ENCODE measurements around the gene OXTR.

The OXTR gene

GRCh38 chr3:8777978-8778267, 8.5 kb upstream of the OXTR start:
- H3K4me1 Mint-ChIP-seq (ENCODE audit: low read depth) = peaks cover 4% of the 10 kb centered on the region
- intact Hi-C loops (cut with micrococcal nuclease) = no loop called here
- no peaks in the 10 kb centered on the region for H3K9me3 Mint-ChIP-seq
- H3K27me3 Mint-ChIP-seq = no peaks in the 10 kb centered on the region
- H3K36me3 Mint-ChIP-seq (ENCODE audit: low read depth) = no peaks in the 10 kb centered on the region
- no peak overlapping the region for H3K27ac Mint-ChIP-seq
- no peak overlapping the region for H3K4me3 Mint-ChIP-seq

DNA sequence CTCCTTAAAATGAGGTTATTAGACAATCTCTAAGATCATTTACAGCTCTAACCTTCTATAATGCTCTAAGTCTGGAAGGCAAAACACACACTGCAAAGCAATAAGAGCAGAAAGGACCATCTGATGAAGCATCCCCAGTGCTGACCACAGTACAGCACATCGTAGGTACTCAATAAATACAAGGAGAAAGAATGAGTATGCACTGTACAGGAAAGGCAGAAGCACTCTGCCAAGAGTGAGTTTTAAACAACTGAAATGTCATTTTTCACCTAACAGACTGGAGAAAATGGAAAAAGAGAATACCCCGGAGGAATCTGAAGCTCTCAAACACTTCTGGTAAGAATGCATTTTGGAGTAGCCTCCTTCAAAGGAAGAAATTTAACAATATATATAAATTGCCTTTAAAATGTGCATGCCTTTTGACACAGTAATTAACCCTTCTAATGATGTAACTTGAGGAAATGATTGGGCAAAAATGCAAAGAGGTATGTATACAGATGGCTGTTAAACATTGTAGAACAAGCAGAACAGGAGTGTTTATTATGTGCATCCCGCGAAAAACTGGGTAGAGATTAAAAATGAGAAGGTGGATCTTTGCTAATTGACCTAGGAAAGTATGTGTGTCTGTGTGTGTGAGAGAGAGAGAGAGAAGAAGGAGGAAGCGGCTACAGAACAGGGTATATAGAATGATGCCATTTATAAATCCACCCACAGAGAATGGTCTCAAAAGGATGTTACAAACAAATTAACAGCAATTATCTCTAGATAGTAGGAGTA, 8.0 kb upstream of the OXTR start:
- Mint-ChIP-seq H3K27ac (no peak overlapping the region), H3K9me3 (no peaks in the 10 kb centered on the region), H3K27me3 (no peaks in the 10 kb centered on the region), H3K4me3 (no peak overlapping the region), H3K4me1 (ENCODE audit: low read depth) (peaks cover 4% of the 10 kb centered on the region), H3K36me3 (ENCODE audit: low read depth) (no peaks in the 10 kb centered on the region)
- intact Hi-C loops (cut with micrococcal nuclease) = no loop called here

DNA sequence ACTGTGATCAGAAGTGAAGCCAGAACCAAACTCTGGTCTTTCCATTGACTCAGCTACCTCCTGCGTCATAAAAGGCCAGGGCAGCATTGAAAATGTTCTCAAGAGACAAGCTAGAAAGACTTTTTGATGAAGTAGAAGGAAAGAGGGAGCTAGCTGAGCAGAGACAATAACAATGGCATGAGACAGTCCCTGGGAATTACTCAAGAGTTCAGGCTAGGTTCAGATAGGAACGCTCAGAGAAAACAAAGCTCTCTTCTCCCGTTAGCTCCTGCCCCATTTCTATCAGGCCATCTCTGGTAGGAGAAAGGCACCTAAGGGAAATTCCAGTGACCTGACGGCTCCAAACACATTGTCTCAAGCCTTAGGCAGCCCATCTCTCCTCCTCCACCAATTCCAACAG, 7.0 kb upstream of the OXTR start:
- no peaks in the 10 kb centered on the region for H3K36me3 Mint-ChIP-seq (ENCODE audit: low read depth)
- H3K4me1 Mint-ChIP-seq (ENCODE audit: low read depth) = peaks cover 4% of the 10 kb centered on the region
- H3K9me3 Mint-ChIP-seq = no peaks in the 10 kb centered on the region
- peaks cover 3% of the 10 kb centered on the region for H3K27me3 Mint-ChIP-seq
- no peak overlapping the region for H3K4me3 Mint-ChIP-seq
- no peak overlapping the region for H3K27ac Mint-ChIP-seq
- intact Hi-C loops (cut with micrococcal nuclease) = no loop called here

DNA sequence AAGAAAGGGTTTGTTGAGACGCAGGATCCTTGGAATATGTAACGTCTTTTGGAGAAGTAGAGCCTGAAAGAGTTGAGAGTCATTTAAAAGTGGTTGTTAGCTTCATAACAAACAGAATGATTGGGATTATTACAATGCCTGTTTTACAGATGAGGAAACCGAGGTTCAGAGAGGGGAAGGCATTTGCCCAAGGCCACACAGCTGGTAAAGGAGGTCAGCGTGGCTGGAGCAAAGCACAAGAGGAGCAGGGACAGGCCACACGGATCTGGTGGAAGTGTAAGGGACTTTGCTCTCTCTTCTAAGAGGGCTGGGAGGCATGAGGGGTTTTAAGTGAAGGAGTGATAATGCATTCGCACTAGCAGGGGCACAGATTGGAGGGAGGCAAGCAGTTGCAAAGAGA, 6.2 kb upstream of the OXTR start:
- Mint-ChIP-seq H3K36me3 (ENCODE audit: low read depth) (no peaks in the 10 kb centered on the region), H3K4me3 (no peak overlapping the region), H3K9me3 (no peaks in the 10 kb centered on the region), H3K27me3 (peaks cover 9% of the 10 kb centered on the region), H3K4me1 (ENCODE audit: low read depth) (peaks cover 4% of the 10 kb centered on the region), H3K27ac (no peak overlapping the region)
- intact Hi-C loops (cut with micrococcal nuclease) = no loop called here

GRCh38 chr3:8775181-8775580, 5.8 kb upstream of the OXTR start:
- Mint-ChIP-seq H3K4me3 (no peak overlapping the region), H3K4me1 (ENCODE audit: low read depth) (peaks cover under 1% of the 10 kb centered on the region), H3K36me3 (ENCODE audit: low read depth) (no peaks in the 10 kb centered on the region), H3K9me3 (no peaks in the 10 kb centered on the region), H3K27ac (no peak overlapping the region), H3K27me3 (peaks cover 12% of the 10 kb centered on the region)
- intact Hi-C loops (cut with micrococcal nuclease) = no loop called here

DNA sequence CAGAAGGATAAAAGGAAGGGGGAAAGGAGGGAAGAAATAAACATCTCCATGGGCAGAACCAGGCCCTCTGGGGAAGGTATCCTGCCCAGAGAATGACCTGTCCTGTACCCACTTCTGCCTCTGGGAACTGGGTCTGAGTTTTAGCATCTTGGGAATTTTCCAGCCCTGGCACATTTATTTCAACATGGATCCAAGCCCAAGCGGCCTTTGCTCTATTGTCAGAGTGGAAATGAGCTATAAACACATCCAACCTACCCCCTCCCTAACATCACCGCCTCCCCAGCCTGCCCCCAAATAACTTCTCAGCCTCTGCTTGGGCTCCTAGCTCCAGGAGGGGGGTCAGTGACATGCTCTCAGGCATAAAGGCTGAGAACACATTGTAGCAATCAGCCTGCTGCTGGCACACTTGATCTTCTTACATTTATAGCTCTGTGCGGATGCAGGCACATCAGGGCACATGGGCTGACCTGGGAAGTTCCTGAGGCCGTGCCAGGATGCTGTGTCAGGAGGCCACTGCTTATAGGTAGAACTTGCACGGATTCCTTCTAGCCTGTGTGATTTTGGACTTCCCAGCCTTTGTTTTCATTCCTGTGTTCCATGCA, 4.6 kb upstream of the OXTR start:
- Mint-ChIP-seq H3K9me3 (no peaks in the 10 kb centered on the region), H3K4me1 (ENCODE audit: low read depth) (peaks cover 7% of the 10 kb centered on the region), H3K27me3 (peaks cover 22% of the 10 kb centered on the region), H3K27ac (no peak overlapping the region), H3K4me3 (no peak overlapping the region), H3K36me3 (ENCODE audit: low read depth) (no peaks in the 10 kb centered on the region)
- intact Hi-C loops (cut with micrococcal nuclease) = no loop called here

- Mint-ChIP-seq H3K27ac (no peak overlapping the region), H3K4me3 (no peak overlapping the region), H3K36me3 (ENCODE audit: low read depth) (no peaks in the 10 kb centered on the region), H3K4me1 (ENCODE audit: low read depth) (peaks cover 14% of the 10 kb centered on the region), H3K9me3 (no peaks in the 10 kb centered on the region), H3K27me3 (peaks cover 51% of the 10 kb centered on the region)
- intact Hi-C loops (cut with micrococcal nuclease) = no loop called here
Observed at GRCh38 chr3:8768364-8769087, 887 bp downstream of the OXTR start.

- Mint-ChIP-seq H3K36me3 (ENCODE audit: low read depth) (no peaks in the 10 kb centered on the region), H3K27ac (no peak overlapping the region), H3K9me3 (no peaks in the 10 kb centered on the region), H3K27me3 (peaks cover 51% of the 10 kb centered on the region), H3K4me1 (ENCODE audit: low read depth) (peaks cover 14% of the 10 kb centered on the region), H3K4me3 (no peak overlapping the region)
- intact Hi-C loops (cut with micrococcal nuclease) = no loop called here
Observed at GRCh38 chr3:8767667-8768363, 1.6 kb downstream of the OXTR start.

DNA sequence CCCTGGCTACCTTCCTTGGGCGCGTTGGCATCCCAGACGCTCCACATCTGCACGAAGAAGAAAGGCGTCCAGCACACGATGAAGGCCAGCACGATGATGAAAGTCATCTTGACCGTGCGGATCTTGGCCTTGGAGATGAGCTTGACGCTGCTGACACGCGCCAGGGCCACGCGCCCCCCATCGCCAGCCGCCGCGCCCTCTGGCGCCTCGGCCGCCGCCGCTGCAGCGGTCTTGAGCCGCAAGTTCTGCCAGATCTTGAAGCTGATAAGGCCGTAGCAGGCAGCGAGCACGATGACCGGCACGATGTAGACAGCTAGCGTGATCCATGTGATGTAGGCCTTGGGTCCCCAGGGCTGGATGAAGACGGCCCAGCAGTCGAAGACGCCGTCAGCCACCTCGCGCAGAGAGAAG, 2.2 kb downstream of the OXTR start:
- Mint-ChIP-seq H3K4me3 (no peak overlapping the region), H3K36me3 (ENCODE audit: low read depth) (no peaks in the 10 kb centered on the region), H3K9me3 (no peaks in the 10 kb centered on the region), H3K27ac (no peak overlapping the region), H3K4me1 (ENCODE audit: low read depth) (peaks cover 14% of the 10 kb centered on the region), H3K27me3 (peaks cover 51% of the 10 kb centered on the region)
- intact Hi-C loops (cut with micrococcal nuclease) = no loop called here

GRCh38 chr3:8766148-8766547, 3.3 kb downstream of the OXTR start:
- Mint-ChIP-seq H3K36me3 (ENCODE audit: low read depth) (no peaks in the 10 kb centered on the region), H3K4me1 (ENCODE audit: low read depth) (peaks cover 14% of the 10 kb centered on the region), H3K4me3 (no peak overlapping the region), H3K27ac (no peak overlapping the region), H3K9me3 (no peaks in the 10 kb centered on the region), H3K27me3 (peaks cover 46% of the 10 kb centered on the region)
- intact Hi-C loops (cut with micrococcal nuclease) = no loop called here

DNA sequence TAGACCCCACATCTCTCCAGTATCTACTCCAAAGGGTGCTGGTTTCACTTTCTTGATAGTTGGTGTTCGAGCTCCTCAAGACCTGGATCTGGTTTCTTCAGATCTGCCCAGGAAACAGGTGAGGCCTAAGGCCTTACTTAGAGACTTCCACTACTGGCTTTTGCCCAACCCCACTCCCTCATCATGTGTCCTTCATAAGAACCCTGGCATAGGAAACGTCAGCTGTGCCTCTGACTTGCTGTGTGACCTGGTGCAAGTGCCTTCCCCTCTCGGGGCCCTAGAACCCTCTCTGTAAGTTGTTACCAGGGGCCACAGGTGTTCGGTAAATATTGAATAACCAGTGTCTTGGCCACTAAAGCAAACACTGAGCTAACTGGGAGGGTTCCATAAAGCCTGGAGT, 3.9 kb downstream of the OXTR start:
- H3K9me3 Mint-ChIP-seq = no peaks in the 10 kb centered on the region
- no peak overlapping the region for H3K4me3 Mint-ChIP-seq
- H3K27me3 Mint-ChIP-seq = peaks cover 41% of the 10 kb centered on the region
- intact Hi-C loops (cut with micrococcal nuclease) = no loop called here
- H3K4me1 Mint-ChIP-seq (ENCODE audit: low read depth) = peaks cover 14% of the 10 kb centered on the region
- no peaks in the 10 kb centered on the region for H3K36me3 Mint-ChIP-seq (ENCODE audit: low read depth)
- no peak overlapping the region for H3K27ac Mint-ChIP-seq

DNA sequence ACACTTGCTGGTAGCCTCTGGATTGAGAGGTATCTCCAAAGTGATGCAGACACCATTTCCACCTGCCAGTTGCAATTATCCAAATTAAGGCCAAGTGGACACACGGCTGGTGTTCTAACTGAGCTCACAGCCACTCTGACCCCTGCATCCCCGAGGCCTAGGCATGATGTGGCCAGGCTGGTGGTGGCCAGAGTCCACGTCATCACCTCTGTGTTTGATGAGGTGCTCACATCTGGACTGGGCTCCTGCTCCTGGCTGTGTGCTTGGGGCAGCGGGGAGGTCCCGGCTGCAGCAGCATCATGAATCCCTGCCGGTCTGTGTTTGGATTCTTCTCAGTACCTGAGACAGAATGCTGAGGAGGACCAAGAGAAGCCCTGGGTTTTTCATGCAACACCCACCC, 4.9 kb downstream of the OXTR start:
- H3K4me3 Mint-ChIP-seq = no peak overlapping the region
- no peaks in the 10 kb centered on the region for H3K9me3 Mint-ChIP-seq
- H3K36me3 Mint-ChIP-seq (ENCODE audit: low read depth) = no peaks in the 10 kb centered on the region
- peaks cover 12% of the 10 kb centered on the region for H3K4me1 Mint-ChIP-seq (ENCODE audit: low read depth)
- intact Hi-C loops (cut with micrococcal nuclease) = no loop called here
- H3K27me3 Mint-ChIP-seq = peaks cover 34% of the 10 kb centered on the region
- no peak overlapping the region for H3K27ac Mint-ChIP-seq

DNA sequence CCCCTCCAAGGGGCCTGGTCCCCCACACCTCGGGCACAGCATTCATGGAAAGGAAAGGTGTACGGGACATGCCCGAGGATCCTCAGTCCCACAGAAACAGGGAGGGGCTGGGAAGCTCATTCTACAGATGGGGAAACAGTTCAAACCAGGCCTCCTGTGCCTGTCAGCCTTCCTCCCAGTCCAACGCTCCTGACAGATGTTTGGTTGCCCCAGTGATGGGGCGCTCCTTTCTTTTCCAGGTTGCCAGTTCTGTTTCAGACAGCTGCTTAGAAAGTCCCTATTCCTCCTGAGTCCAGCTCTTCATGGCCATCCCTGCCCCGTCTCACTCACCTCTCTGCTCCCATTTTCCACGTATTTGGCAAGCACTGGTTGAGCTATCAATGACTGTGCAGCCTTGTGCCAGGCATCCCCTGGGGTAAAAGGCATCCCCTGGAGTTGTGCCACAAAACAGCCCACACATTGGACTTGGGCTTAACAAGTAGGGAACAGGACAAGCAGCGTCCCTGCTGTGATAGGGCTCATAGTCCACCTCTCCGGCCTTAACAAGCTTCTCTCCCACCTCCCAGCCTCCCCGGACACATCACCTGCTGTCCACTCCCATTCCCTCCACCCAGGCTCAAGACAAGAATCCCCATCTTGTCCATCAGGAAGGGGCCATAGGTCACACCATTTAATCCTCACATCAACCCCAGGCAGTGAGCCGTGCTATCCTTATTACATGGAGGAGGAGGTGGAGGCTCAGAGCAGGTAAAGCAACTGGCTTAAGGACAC, 6.6 kb downstream of the OXTR start:
- H3K4me1 Mint-ChIP-seq (ENCODE audit: low read depth) = no peaks in the 10 kb centered on the region
- intact Hi-C loops (cut with micrococcal nuclease) = no loop called here

More for the DNA sequence above, 6.6 kb downstream of the OXTR start:
- no peak overlapping the region for H3K27ac Mint-ChIP-seq
- no peaks in the 10 kb centered on the region for H3K9me3 Mint-ChIP-seq
- peaks cover 18% of the 10 kb centered on the region for H3K27me3 Mint-ChIP-seq
- H3K36me3 Mint-ChIP-seq (ENCODE audit: low read depth) = no peaks in the 10 kb centered on the region
- H3K4me3 Mint-ChIP-seq = no peak overlapping the region

All from dendritic cell treated with granulocyte-macrophage colony-stimulating factor and Interleukin-4, amounts not matched to agents 40 ng/mL and 50 ng/mL, for 4 days (primary cell).